Hindlimb muscle (tissue), 1 donor: ENCODE data around the gene BANP. TPM values are rescaled to one million over a fixed set of nuclear protein-coding genes. Genes with fewer than 3 reads are reported as not detected.
"Not testable (repeated sequence)": the region's sequence is repeated elsewhere in the genome, so short reads cannot be mapped to it uniquely, and the experiment has no call there.

Source experiments
- DNase-seq: peaks from one replicate; pipeline ENCODE4 v3.0.0-alpha.2; 2013
- polyA plus RNA-seq: library from polyadenylated mRNA; unstranded; fragments of 120-200 nt; gene quantifications from one replicate; pipeline ENCODE4 v1.2.1, GENCODE V29; 2013; ENCODE audit not compliant: insufficient read length

Gene BANP
- polyA plus RNA-seq, 1 donor: 16.9 TPM

GRCh38 chr16:88033003-88033740, 81.9 kb downstream of the BANP start:
- not testable (repeated sequence) for DNase-seq

- no peak for DNase-seq
These were observed 83.5 kb downstream of the BANP start for GRCh38 chr16:88034770-88035169.

GRCh38 chr16:88035292-88035691, 84.1 kb downstream of the BANP start:
- DNase-seq: no peak

- not testable (repeated sequence) for DNase-seq
These were observed 84.8 kb downstream of the BANP start for GRCh38 chr16:88035884-88036639.

- DNase-seq: not testable (repeated sequence)
These were observed 85.4 kb downstream of the BANP start for GRCh38 chr16:88036640-88036996.

- DNase-seq: not testable (repeated sequence)
These were observed 86.1 kb downstream of the BANP start for GRCh38 chr16:88037359-88037758.

GRCh38 chr16:88037876-88038525, 86.8 kb downstream of the BANP start:
- DNase-seq: not testable (repeated sequence)

GRCh38 chr16:88038526-88038908, 87.3 kb downstream of the BANP start:
- not testable (repeated sequence) for DNase-seq

GRCh38 chr16:88039591-88039990, 88.4 kb downstream of the BANP start:
- DNase-seq: no peak

- DNase-seq: not testable (repeated sequence)
These were observed 89.1 kb downstream of the BANP start for GRCh38 chr16:88040196-88040876.

- DNase-seq: not testable (repeated sequence)
These were observed 89.6 kb downstream of the BANP start for GRCh38 chr16:88040877-88041244.

DNA sequence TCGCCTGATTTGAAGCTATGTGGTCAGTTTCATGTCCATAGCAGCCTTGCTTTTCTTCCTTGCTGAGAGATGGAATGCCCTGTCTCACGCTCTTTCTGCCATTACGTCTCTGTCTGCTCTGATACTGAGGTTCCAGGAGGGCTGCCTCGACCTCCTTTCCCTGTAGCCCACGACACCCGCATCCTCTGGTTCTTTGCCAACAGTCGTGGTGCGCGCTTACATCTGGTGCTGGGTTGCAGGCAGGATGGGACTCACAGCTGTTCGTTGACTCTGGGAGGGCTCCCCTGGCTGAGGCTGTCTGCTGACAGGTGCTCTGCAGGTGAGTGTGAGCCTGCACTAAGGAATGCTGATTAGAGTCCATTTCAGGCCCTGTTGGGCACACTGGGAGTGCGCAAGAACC, 90.3 kb downstream of the BANP start:
- DNase-seq: not testable (repeated sequence)

DNA sequence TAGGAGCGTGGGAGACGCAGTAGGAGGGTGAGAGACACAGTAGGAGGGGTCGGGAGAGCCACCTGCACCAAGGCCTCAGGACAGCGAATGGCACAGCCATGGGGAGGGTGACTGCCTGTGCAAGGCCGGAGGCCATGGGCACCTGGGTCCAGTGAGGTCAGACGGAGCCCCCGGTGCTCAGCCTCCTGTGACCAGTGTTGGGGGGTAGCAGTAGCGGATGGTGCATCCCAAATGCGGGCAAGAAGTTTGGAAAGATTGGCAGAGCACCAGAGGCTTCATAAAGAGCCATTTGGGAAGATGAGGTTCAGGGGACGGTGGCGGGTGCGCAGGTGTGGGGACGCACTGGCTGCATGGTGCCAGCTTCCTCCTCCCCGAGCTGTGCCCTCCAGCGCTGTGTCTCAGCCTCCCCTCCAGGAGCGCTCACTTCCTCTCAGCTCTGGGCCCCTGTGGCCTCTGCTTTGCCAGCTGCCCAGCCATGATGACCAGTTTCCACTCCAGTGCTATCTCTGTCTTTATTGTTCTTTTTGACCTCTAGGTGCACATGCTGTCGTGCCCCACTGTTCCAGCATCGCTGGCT, 90.8 kb downstream of the BANP start:
- not testable (repeated sequence) for DNase-seq

DNA sequence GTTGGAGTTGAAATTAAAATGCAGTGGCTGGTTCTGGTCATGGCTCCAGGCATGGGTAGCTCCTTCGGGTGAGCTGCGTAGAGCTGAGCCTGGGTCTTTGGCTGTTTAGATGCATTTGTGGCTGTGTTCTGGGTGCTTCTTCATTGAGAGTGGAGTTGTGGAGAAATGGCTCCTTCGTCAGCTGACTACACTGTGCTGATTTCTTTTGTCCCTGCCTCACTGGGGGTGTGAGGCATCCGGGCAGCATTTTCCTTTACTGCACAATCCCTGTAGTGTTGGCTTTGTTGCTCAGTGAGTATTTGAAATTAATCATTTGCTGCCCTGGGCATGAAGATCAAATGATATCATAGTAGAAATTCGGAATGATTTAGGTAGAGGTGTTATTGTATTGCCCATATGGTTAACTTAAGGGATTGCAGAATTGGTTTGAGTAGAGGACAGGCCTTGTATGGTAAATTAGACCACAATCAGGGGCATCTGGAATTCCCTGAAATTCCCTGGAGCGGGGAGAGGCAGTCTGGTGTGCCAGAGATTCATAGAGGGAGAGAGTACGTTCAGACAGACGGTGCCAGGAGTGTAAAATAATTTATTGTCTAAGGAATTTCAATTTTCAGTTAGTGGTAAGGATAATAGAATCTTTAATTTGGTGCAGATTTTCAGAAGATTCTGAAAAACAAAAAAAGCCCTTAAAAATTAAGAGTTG, 92.1 kb downstream of the BANP start:
- DNase-seq: not testable (repeated sequence)

DNA sequence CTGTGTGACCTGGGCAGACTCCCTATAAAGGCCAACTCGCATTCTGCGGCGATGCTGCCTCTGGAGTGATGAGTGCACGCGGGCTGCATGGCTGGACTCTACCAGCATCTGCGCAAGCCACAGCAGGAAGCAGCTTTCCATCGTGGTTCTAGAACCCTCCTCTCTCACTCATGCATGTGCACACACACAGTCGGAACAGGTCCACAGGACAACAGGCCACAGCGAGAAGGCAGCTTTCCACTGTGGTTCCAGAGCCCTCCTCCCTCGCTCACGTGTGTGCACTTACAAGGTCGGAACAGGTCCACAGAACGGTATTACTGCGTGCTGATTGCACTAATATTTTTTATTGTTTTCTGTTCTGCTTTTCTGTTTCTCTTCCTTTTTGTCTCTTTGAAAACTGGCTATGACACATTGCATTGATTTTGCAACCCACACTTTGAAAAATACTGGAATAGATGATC, 92.9 kb downstream of the BANP start:
- not testable (repeated sequence) for DNase-seq

GRCh38 chr16:88045361-88045760, 94.1 kb downstream of the BANP start:
- not testable (repeated sequence) for DNase-seq

DNA sequence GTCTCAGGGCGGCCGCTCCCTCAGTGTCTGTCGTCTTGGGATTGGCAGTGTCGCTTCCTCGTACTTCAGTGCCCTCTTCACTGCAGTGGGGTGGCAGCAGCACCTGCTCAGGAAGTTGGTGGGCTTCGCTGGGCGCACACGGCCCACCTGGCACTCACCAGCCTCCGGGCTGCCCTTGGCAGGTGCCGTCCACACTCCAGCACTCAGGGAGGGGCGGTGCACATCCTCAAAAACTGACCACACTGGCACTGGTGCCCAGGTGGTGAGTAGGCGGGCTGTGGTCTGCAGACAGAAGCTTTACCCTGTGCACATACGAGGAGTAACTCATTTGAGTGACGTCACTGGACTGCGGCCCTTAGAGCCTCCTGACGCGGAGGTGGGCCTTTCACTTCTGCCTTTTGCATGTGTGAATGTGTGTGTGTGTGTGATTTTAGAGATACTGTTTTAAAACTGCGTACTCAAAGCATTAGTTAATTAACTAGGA, 94.6 kb downstream of the BANP start:
- DNase-seq: no peak

- DNase-seq: no peak
These were observed 96.2 kb downstream of the BANP start for GRCh38 chr16:88047462-88047861.

DNA sequence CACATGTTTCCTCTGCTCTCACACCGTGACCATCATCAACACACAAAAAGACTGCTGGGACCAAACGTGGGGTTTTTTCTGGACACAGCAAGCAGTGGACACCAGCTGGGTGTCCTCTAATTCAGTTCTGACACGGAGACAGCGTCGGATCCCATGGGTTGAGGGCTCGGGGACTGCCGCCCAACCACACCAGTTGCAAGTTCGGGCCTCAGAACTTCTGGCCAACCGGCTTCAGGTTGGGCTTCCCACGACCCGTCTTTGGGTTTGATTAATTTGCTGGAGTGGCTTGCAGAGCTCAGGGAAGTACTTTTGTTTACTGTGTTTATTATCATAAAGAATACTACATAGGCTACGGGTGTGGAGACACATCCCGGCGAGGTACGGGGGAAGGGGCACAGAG, 97.8 kb downstream of the BANP start:
- no peak for DNase-seq

- no peak for DNase-seq
These were observed 98.6 kb downstream of the BANP start for GRCh38 chr16:88049561-88050545.
